HG03064 (cell line): ENCODE data around the gene PRRT1B.

Source experiments
- ATAC-seq: cut with Tn5 transposase; IDR thresholded peaks from one replicate; pipeline ENCODE4 v1.9.1; 2021; ENCODE audit warnings: low read depth; ENCODE audit not compliant: unreplicated experiment

Gene PRRT1B

GRCh38 chr9:131594906-131595665 lies 49.8 kb downstream of the PRRT1B start:
- ATAC-seq = no peak

DNA sequence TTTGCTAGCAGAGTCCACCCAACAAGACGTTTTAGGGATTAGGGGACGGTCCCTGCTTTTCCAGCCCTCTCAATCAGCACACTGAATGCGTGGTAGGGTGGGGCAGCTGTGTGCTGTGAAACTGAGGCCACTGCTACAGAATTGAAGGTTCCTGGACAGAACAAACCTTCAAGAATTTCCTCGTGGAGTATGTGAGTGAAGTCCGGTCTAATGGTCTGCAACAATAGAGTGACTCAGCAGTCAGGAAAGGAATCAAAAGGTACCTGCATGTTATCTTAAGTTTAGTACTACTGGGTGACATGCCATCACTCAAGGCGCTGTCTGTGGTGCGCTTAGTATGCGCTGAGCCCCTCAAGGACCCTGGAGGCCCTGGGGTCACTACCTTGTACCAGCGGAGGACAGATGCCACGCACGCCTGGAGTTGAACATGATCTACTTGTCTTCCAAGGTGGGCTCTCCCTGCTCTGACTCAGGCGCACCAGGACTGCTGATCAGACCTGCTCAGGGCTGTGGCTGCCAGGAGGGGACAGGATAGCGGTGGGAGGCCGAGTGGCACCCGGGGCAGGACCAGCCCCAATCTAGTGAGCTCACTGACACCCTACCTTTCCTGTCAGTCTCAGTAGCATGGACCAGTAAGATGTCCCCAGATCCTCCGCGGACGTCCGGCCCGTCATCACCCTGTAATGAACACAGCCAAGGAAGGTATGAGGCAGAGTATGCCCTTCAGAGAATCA lies 50.5 kb downstream of the PRRT1B start:
- ATAC-seq = no peak

- ATAC-seq = no peak
Measured at GRCh38 chr9:131596430-131596743, 51.1 kb downstream of the PRRT1B start.

DNA sequence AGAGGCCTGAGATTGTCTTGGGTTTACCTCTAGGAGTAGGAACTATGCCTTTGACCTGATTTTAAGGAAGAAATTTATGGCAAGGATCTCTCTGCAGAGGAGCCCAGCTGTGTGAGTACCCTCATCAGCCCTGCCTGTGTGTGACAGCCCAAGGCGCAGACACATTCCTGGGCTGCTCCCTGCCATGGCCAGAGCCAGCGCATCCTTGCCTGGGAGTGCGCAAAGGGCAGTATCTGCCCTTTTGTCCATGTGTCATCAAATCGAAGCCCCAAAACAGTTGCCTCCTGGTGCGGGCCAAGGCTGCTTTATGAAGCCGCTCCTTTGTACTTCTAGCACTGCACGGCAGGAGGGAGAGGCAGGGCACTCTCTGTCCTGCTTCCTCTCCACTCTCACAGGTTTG lies 51.9 kb downstream of the PRRT1B start:
- no peak for ATAC-seq

DNA sequence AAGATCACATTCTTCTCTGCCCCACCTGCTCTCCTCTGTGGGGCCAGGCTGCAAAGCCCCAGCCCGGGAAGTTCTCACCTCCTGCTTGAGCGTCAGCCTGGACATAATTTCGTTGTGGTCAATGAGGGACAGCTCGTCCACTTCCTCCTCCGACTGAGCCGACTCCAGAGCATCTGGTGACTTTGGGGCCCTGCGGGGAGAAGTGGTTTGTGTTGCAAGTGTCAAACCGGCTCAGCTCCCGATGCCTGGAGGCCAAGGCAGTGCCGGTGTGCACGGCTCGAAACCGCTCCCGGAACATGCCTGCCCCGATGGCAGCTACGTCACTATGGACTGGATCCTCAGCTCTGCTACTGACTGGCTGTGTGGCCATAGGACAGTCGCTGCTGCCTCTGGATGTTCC lies 52.8 kb downstream of the PRRT1B start:
- no peak for ATAC-seq

GRCh38 chr9:131601683-131602181 lies 56.4 kb downstream of the PRRT1B start:
- no peak for ATAC-seq

- ATAC-seq = no peak
Measured at GRCh38 chr9:131603199-131603598, 57.9 kb downstream of the PRRT1B start.

- no peak for ATAC-seq
Measured at GRCh38 chr9:131603711-131604439, 58.6 kb downstream of the PRRT1B start.

DNA sequence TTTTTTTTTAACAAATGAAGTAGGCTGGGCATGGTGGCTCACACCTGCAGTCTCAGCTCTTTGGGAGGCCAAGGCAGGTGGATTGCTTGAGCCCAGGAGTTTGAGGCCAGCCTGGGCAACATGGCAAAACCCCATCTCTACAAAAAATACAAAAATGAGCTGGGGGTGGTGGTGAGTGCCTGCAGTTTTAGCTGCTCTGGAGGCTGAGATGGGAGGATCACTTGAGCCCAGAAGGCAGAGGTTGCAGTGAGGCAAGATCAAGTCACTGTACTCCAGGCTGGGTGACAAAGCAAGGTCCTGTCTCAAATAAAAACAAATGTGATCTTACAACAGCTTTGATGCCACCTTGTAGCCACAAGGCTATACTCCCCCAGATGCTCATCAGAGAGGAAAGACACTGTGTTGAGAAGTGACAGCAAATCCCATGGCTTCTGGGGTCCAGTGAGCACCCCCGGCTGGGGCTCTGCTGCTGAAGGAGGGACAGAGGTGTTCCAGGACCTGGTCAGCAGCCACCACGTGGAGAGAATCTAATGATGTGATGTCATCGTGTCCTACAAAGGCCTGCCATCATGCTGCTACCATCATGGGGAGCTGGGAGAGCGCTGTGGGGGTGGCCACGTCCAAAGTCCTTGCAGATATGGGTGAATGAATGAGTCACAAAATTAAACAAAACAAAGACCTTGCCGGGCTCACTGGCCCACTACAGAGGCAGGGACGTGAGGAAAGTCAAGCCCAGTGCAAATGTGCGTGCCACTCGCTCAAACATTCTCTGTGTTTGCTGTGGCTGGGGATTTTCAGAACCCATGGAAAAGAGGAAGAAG lies 60.7 kb downstream of the PRRT1B start:
- no peak for ATAC-seq

GRCh38 chr9:131606896-131607567 lies 61.7 kb downstream of the PRRT1B start:
- ATAC-seq = no peak

DNA sequence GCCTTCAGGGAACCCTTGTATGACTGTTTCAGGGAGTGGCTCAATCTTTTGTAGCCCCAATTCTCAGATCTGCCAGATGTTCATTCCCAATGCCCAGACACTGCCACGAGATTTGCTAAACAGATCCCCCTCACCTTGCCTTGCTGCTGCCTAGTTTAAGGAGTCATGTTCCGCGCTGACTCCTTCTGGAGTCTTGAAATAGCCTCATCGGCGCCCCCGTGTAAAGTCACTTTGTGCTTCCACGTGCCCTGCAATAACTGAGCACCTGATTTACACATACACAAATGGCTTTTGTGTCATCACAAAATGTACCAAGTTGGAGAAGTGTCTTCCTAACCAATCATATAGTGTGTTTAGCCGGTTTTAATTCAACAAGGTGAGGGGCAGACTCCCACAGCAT lies 62.3 kb downstream of the PRRT1B start:
- ATAC-seq = no peak

DNA sequence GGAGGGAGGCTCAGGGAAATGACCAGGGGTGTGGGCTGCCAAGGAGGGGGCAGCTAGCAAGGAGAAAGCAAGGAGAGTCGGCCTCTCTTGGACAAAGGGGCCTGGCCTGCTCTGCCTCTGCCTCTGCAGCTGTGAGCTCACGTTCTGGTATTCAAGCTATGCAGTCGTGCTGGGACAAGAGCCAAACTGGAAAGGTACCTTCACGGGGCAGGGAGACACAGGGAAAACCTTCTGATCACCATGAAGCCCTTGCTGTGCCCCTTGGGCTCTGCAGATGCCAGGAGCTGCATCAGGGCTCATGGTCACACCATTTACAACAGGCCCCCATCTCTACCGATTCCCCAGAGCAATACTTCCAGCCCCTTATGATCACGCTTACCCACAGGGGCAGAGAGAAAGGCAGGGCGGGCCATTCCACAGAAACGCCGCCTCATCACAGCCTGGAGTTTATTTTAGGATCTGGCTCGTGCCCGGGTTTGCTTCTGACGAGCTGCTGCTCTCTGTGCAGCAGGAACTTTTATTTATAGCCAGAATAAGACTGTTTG lies 63.2 kb downstream of the PRRT1B start:
- no peak for ATAC-seq
